ENCODE data around the gene SLC16A10. TPM values are rescaled to one million over a fixed set of nuclear protein-coding genes. Genes with fewer than 3 reads are reported as not detected.

The SLC16A10 gene
- total RNA-seq, 4 donors from 2014 or later: under 0.01 to 3.8 (median 1.2) TPM; not detected in 1

DNA sequence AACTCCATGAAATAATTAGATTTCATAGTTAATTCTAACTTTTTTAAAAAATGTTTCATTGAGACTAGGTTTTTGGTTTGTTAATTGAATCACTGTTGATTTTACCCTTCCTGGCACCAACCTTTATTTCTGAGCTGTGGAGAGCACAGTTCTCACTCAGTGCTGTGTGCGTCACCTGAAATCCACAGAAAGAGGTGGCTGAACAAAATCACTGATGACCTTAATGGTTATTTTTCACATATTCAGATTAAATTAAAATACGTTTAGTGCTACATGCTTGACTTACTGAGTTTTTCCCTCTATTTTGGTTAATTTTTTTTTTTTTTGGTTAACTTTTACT lies 89.4 kb downstream of the SLC16A10 start:
- no peak for DNase-seq
- H3K9me3 ChIP-seq: no peaks in the 10 kb centered on the region
- no peak overlapping the region for H3K4me3 ChIP-seq
- H3K27ac ChIP-seq: no peak overlapping the region
- H3K36me3 ChIP-seq: no peaks in the 10 kb centered on the region
- intact Hi-C loops (cut with DNase I; ENCODE audit: low total_unique reads): no loop called here
- no peaks in the 10 kb centered on the region for H3K4me1 ChIP-seq
- no peak for TF ChIP-seq POLR2A (IDR thresholded peaks at IDR 0.05)
- TF ChIP-seq, protein P1, sequence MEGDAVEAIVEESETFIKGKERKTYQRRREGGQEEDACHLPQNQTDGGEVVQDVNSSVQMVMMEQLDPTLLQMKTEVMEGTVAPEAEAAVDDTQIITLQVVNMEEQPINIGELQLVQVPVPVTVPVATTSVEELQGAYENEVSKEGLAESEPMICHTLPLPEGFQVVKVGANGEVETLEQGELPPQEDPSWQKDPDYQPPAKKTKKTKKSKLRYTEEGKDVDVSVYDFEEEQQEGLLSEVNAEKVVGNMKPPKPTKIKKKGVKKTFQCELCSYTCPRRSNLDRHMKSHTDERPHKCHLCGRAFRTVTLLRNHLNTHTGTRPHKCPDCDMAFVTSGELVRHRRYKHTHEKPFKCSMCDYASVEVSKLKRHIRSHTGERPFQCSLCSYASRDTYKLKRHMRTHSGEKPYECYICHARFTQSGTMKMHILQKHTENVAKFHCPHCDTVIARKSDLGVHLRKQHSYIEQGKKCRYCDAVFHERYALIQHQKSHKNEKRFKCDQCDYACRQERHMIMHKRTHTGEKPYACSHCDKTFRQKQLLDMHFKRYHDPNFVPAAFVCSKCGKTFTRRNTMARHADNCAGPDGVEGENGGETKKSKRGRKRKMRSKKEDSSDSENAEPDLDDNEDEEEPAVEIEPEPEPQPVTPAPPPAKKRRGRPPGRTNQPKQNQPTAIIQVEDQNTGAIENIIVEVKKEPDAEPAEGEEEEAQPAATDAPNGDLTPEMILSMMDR (IDR thresholded peaks at IDR 0.05): no peak
- H3K27me3 ChIP-seq: no peaks in the 10 kb centered on the region

DNA sequence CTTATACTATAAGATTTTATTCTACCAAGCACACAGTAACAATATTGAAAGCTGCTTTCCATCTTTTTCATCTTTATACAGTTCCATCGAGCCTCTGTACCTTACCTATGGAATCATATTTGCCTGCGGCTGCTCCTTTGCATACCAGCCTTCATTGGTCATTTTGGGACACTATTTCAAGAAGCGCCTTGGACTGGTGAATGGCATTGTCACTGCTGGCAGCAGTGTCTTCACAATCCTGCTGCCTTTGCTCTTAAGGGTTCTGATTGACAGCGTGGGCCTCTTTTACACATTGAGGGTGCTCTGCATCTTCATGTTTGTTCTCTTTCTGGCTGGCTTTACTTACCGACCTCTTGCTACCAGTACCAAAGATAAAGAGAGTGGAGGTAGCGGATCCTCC lies 89.8 kb downstream of the SLC16A10 start:
- intact Hi-C loops (cut with DNase I; ENCODE audit: low total_unique reads): no loop called here
- no peak overlapping the region for H3K4me3 ChIP-seq
- no peaks in the 10 kb centered on the region for H3K36me3 ChIP-seq
- no peaks in the 10 kb centered on the region for H3K27me3 ChIP-seq
- no peaks in the 10 kb centered on the region for H3K9me3 ChIP-seq
- no peak overlapping the region for H3K27ac ChIP-seq
- no peaks in the 10 kb centered on the region for H3K4me1 ChIP-seq
- no peak for TF ChIP-seq POLR2A (IDR thresholded peaks at IDR 0.05)
- TF ChIP-seq, protein P1 (IDR thresholded peaks at IDR 0.05): no peak
- DNase-seq: no peak

DNA sequence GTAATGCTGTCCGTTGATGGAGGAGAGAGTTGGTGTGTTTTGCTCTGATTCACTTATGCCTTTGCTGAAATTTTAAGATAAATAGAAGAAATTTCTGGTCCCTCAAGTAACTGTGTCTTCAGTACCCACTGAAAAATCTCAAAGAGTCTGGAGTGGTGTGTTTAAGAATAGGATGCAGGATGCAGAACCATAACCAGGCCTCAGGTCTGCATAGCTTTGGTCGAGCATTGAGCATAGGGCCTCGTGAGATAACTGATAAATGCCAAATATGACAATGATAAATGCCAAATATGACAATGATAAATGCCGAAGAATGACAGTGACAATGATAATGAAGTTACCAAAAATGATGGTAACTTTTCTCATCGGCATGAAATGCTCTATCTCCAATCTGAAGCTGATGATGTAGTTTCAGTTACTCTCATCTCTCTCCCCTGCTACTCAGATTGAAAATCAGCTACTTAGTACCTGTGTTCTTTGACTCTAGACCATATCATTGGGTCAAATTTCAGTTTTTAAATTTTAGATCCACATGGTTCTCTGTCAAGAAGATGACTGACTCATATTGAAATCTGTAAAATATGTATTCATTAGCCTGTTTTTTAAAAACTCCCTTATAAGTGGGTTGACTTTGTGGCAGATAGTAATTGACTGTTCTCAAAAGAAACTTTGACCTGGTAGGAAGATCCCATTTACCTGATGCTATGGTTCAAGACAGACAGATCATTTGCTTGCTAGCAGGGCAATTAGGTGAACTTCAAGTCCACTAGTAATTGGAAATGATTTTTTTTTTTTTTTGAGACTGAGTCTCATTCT lies 96.6 kb downstream of the SLC16A10 start:
- Histone ChIP-seq H3K9me3 (no peaks in the 10 kb centered on the region), H3K4me3 (no peak overlapping the region), H3K27ac (no peak overlapping the region), H3K4me1 (no peaks in the 10 kb centered on the region), H3K36me3 (no peaks in the 10 kb centered on the region), H3K27me3 (no peaks in the 10 kb centered on the region)
- no peak for DNase-seq
- intact Hi-C loops (cut with DNase I; ENCODE audit: low total_unique reads): no loop called here
- TF ChIP-seq POLR2A (IDR thresholded peaks at IDR 0.05): no peak
- TF ChIP-seq, protein P1 (IDR thresholded peaks at IDR 0.05): no peak

DNA sequence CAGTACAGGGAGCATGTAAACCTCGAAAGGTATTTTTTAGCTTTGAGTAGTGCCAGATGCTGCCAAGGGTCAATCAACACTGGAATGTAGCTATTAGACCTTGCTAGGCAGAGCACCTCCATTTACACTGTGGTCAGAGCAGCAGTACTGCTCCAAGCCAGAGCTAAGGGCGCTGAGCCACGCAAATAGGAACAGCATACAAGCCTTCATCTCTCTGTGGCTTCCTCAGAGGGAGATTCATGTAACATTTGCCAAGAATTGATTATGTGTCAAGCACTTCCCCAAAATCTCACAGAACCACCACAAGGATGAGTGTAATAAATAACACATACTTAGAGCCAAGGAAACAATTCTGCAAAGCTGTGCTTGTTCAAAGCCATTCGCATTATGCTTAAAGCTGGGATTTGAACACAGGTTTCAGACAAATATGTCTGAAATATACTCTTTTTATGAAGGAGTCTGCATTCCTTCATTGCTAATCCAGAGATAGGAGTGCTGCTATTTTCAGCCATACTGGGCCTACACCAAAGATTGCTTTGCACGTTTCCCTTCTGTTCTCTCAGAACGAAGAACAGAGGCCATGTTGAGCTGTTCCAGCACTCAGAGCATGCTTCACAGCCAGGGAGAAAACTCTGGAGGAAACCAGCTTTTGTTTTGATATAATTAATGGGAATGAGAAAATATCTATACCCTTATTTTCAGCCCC lies 97.7 kb downstream of the SLC16A10 start:
- intact Hi-C loops (cut with DNase I; ENCODE audit: low total_unique reads): no loop called here
- Histone ChIP-seq H3K27me3 (no peaks in the 10 kb centered on the region), H3K36me3 (no peaks in the 10 kb centered on the region), H3K4me1 (no peaks in the 10 kb centered on the region), H3K9me3 (no peaks in the 10 kb centered on the region), H3K27ac (no peak overlapping the region), H3K4me3 (no peak overlapping the region)
- TF ChIP-seq, protein P1 (IDR thresholded peaks at IDR 0.05): no peak
- TF ChIP-seq POLR2A (IDR thresholded peaks at IDR 0.05): no peak
- no peak for DNase-seq

DNA sequence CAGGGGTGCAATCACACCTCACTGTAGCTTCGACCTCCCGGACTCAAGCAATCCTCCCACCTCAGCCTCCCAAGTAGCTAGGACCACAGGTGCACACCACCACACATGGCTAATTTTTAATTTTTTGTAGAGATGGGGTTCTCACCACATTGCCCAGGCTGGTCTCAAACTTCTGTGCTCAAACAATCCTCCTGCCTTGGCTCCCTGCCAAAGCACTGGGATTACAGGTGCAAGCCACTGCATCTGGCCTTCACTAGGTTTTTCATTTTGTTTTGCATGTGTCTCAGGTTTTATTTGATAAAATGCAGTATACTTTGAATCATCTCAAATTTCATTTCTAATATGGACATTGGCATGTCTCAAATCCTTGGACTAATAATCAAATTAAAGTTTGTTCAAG lies 98.7 kb downstream of the SLC16A10 start:
- intact Hi-C loops (cut with DNase I; ENCODE audit: low total_unique reads): no loop called here
- Histone ChIP-seq H3K36me3 (no peaks in the 10 kb centered on the region), H3K4me3 (no peak overlapping the region), H3K4me1 (no peaks in the 10 kb centered on the region), H3K27me3 (no peaks in the 10 kb centered on the region), H3K9me3 (no peaks in the 10 kb centered on the region), H3K27ac (no peak overlapping the region)
- DNase-seq: no peak
- TF ChIP-seq, protein P1 (IDR thresholded peaks at IDR 0.05): no peak
